IMR-90 (cell line): ENCODE data around the gene SORCS1. TPM values are rescaled to one million over a fixed set of nuclear protein-coding genes. Genes with fewer than 3 reads are reported as not detected.

ENCODE experiments used
- ATAC-seq: fragments of 200-7000 bp; cut with Tn5 transposase; 2 replicates; pipeline ENCODE4 v1.9.1; 2020; ENCODE audit warnings: low read depth, mild to moderate bottlenecking, moderate library complexity
- BruUV-seq: library from RNA; stranded (reverse); fragments of 400-500 nt; replicated peaks from 2 replicates; lab custom pipeline; 2021; lab: Mats Ljungman, UMichigan
- CTCF ChIA-PET: fragments of 300-600 bp; formaldehyde crosslinking; extraction: SDS; loops from one replicate; lab custom pipeline; 2021; ENCODE audit warnings: antibody characterized with exemption; lab: Yijun Ruan, JAX
- POLR2A ChIA-PET: fragments of 300-600 bp; sonication (Branson Sonifier 250); formaldehyde crosslinking; loops from one replicate; lab custom pipeline; 2022; ENCODE audit warnings: antibody characterized with exemption; ENCODE audit not compliant: unreplicated experiment; lab: Charles Lee
- DNase-seq: peaks from one replicate; pipeline ENCODE4 v3.0.0; 2013
- H2AFZ ChIP-seq: replicated peaks from 2 replicates; pipeline ENCODE3; 2013; ENCODE audit warnings: low read length, mild to moderate bottlenecking; ENCODE audit not compliant: poor library complexity
- H2AK5ac ChIP-seq: 2 replicates; pipeline ENCODE4 v1.6.1; 2013; ENCODE audit warnings: low read depth, low read length, inconsistent platforms
- H2AK9ac ChIP-seq: replicated peaks from 2 replicates; pipeline ENCODE3; 2013; ENCODE audit warnings: mild to moderate bottlenecking, low read depth, low read length, moderate library complexity; ENCODE audit not compliant: poor library complexity
- H2BK120ac ChIP-seq: 2 replicates; pipeline ENCODE4 v1.6.1; 2013; ENCODE audit warnings: low read depth, low read length, inconsistent platforms
- H2BK15ac ChIP-seq: 3 replicates; pipeline ENCODE4 v1.6.1; 2013; ENCODE audit warnings: low read depth, low read length, inconsistent platforms
- H2BK20ac ChIP-seq: 2 replicates; pipeline ENCODE4 v1.6.1; 2013; ENCODE audit warnings: low read depth, mild to moderate bottlenecking, inconsistent platforms, low read length, moderate library complexity
- H2BK5ac ChIP-seq: 2 replicates; pipeline ENCODE4 v1.6.1; 2013; ENCODE audit warnings: mild to moderate bottlenecking, low read depth, low read length, inconsistent platforms; ENCODE audit not compliant: poor library complexity, severe bottlenecking
- H3K14ac ChIP-seq: replicated peaks from 2 replicates; pipeline ENCODE4 v1.6.1; 2013; ENCODE audit warnings: low read depth, low read length, inconsistent platforms
- H3K18ac ChIP-seq: 2 replicates; pipeline ENCODE4 v1.6.1; 2013; ENCODE audit warnings: low read depth, low read length, control low read depth
- H3K23ac ChIP-seq: 2 replicates; pipeline ENCODE4 v1.6.1; 2013; ENCODE audit warnings: low read depth, low read length, inconsistent platforms
- H3K27ac ChIP-seq: 2 replicates; pipeline ENCODE4 v1.5.1; 2013; ENCODE audit warnings: mild to moderate bottlenecking, control low read depth, low read length; ENCODE audit not compliant: insufficient read depth
- H3K27me3 ChIP-seq: 2 replicates; pipeline ENCODE4 v1.6.1; 2013; ENCODE audit warnings: low read length; ENCODE audit not compliant: control insufficient read depth, insufficient read depth
- H3K36me3 ChIP-seq: 2 replicates; pipeline ENCODE4 v1.6.1; 2013; ENCODE audit warnings: low read length, mixed read lengths; ENCODE audit not compliant: control insufficient read depth, insufficient read depth
- H3K4ac ChIP-seq: 2 replicates; pipeline ENCODE4 v1.6.1; 2013; ENCODE audit warnings: low read depth, low read length, inconsistent platforms
- H3K4me1 ChIP-seq: 2 replicates; pipeline ENCODE4 v1.6.1; 2013; ENCODE audit warnings: low read length, mixed read lengths; ENCODE audit not compliant: control insufficient read depth, insufficient read depth
- H3K4me2 ChIP-seq: 2 replicates; pipeline ENCODE4 v1.6.1; 2013; ENCODE audit warnings: low read depth, mild to moderate bottlenecking, control low read depth, low read length, moderate library complexity
- H3K4me3 ChIP-seq: 2 replicates; pipeline ENCODE4 v1.5.1; 2013; ENCODE audit warnings: low read depth, mild to moderate bottlenecking, control low read depth, low read length, moderate library complexity; ENCODE audit not compliant: insufficient read depth
- H3K56ac ChIP-seq: 2 replicates; pipeline ENCODE4 v1.6.1; 2013; ENCODE audit warnings: low read length, inconsistent platforms; ENCODE audit not compliant: insufficient read depth; ENCODE audit errors: extremely low read depth
- H3K79me1 ChIP-seq, 2 experiments: 2 replicates each; pipeline ENCODE4 v1.6.1; 2013; ENCODE audit warnings: low read length in 2 of 2, inconsistent platforms in 1 of 2, low read depth in 1 of 2
- H3K9ac ChIP-seq: 2 replicates; pipeline ENCODE4 v1.6.1; 2013; ENCODE audit warnings: low read depth, low read length, control low read depth
- H3K9me1 ChIP-seq: 2 replicates; pipeline ENCODE4 v1.6.1; 2013; ENCODE audit warnings: low read length, inconsistent platforms; ENCODE audit not compliant: insufficient read depth
- H3K9me3 ChIP-seq: 2 replicates; pipeline ENCODE4 v1.6.1; 2013; ENCODE audit warnings: low read length; ENCODE audit not compliant: control insufficient read depth, insufficient read depth
- H4K20me1 ChIP-seq: 2 replicates; pipeline ENCODE4 v1.6.1; 2013; ENCODE audit warnings: low read length, inconsistent platforms; ENCODE audit not compliant: insufficient read depth
- H4K5ac ChIP-seq: 2 replicates; pipeline ENCODE4 v1.6.1; 2013; ENCODE audit warnings: mild to moderate bottlenecking, low read depth, low read length, control low read depth
- H4K8ac ChIP-seq, 2 experiments: 2 replicates each; pipeline ENCODE4 v1.6.1; 2013; ENCODE audit warnings: low read depth in 2 of 2, low read length in 2 of 2, control low read depth in 1 of 2, inconsistent platforms in 1 of 2
- H4K91ac ChIP-seq: 2 replicates; pipeline ENCODE4 v1.6.1; 2013; ENCODE audit warnings: low read depth, low read length, inconsistent platforms; ENCODE audit not compliant: insufficient read depth
- BHLHE40 ChIP-seq: fragments of 150-350 bp; IDR thresholded peaks from 2 replicates; pipeline ENCODE4 v1.6.1; 2016; ENCODE audit warnings: mild to moderate bottlenecking, low read depth, low read length
- MXI1 ChIP-seq: IDR thresholded peaks from 2 replicates; pipeline ENCODE4 v1.6.1; 2012; ENCODE audit warnings: low read depth, mild to moderate bottlenecking, low read length, moderate library complexity, borderline replicate concordance
- WGBS, 2 experiments: methylation state at CpG; one replicate each; pipeline versions ENCODE4 v1.1.5 to v1.1.7; 2013; ENCODE audit warnings: missing lambda C conversion rate in 2 of 2; ENCODE audit not compliant: insufficient read length in 1 of 2; ENCODE audit errors: extremely low coverage in 2 of 2; 5-methylcytosine and 5-hydroxymethylcytosine counted together
- dilution Hi-C: fragments of 300-500 bp; cut with HindIII; formaldehyde crosslinking; loops from one replicate; pipeline ENCODE4 v1.14.3; 2018; ENCODE audit warnings: low sequenced_read_pairs; ENCODE audit not compliant: unreplicated experiment
- in situ Hi-C: fragments of 300-500 bp; cut with MboI; formaldehyde crosslinking; loops from 3 replicates; pipeline ENCODE4 v1.14.3; 2019; ENCODE audit warnings: low sequenced_read_pairs, inconsistent platforms, mixed read lengths
- intact Hi-C: fragments of 100-400 bp; cut with micrococcal nuclease; formaldehyde crosslinking; loops from 2 replicates; pipeline ENCODE4 v1.10.0; 2022
- polyA plus RNA-seq, 3 experiments: library from polyadenylated mRNA; depleted of rRNA; stranded (reverse); fragments of >200 nt; gene quantifications; 2 replicates each; pipeline ENCODE4 v1.2.3, GENCODE V29; 2012; ENCODE audit warnings: low replicate concordance in 1 of 3
- total RNA-seq: library from RNA; depleted of rRNA; stranded (reverse); fragments of >200 nt; gene quantifications from 2 replicates; pipeline ENCODE4 v1.2.3, GENCODE V29; 2012

The SORCS1 gene
- total and polyA plus RNA-seq, 2 of the 4 experiments (the other 2 are of a cell fraction): under 0.01 TPM; not detected in 1

GRCh38 chr10:106626371-106626770 is 538.1 kb downstream of the SORCS1 start:
- Histone ChIP-seq H3K4me1 (no peaks in the 10 kb centered on the region), H3K9ac (no peak overlapping the region), H3K4me3 (no peak overlapping the region), H2BK5ac (no peak overlapping the region), H3K56ac (no peak overlapping the region), H2AFZ (no peak overlapping the region), H4K5ac (no peak overlapping the region), H2BK20ac (no peak overlapping the region), H2AK5ac (no peak overlapping the region), H2BK15ac (no peak overlapping the region), H3K4me2 (no peak overlapping the region), H3K79me1 (no peaks in the 10 kb centered on the region), H3K9me1 (no peaks in the 10 kb centered on the region), H3K27ac (no peak overlapping the region), H4K8ac (no peak overlapping the region), H3K23ac (no peak overlapping the region), H4K91ac (no peak overlapping the region), H2BK120ac (no peak overlapping the region), H3K14ac (no peak overlapping the region), H3K36me3 (no peaks in the 10 kb centered on the region), H2AK9ac (no peak overlapping the region), H3K9me3 (no peaks in the 10 kb centered on the region), H3K27me3 (no peaks in the 10 kb centered on the region), H4K20me1 (no peaks in the 10 kb centered on the region), H3K18ac (no peak overlapping the region), H3K4ac (no peak overlapping the region)
- ChIA-PET CTCF (no interaction called here), POLR2A (no interaction called here)
- dilution Hi-C loops (no loop called here), in situ Hi-C loops (no loop called here), intact Hi-C loops (no loop called here)
- BruUV-seq: no TSS peak
- TF ChIP-seq MXI1: no peak
- no peak for TF ChIP-seq BHLHE40
- ATAC-seq: no peak
- no peak for DNase-seq
- 50% methylated on average over 1 of the region's 2 CpGs; no CpG with 5 or more reads in 1 of the 2 experiments for WGBS, 2 experiments
